ENCODE data around the gene SHROOM4. TPM values are rescaled to one million over a fixed set of nuclear protein-coding genes. Genes with fewer than 3 reads are reported as not detected.

SHROOM4 gene
- total RNA-seq, 2 experiments from 2014 or later, result not detected

GRCh38 chrX:50858548-50858947 lies 44.6 kb upstream of the SHROOM4 start:
- Histone ChIP-seq H3K9me3 (ENCODE audit: low read length) (no peaks in the 10 kb centered on the region), H3K36me3 (ENCODE audit: insufficient read depth, low read length) (no peaks in the 10 kb centered on the region), H3K4me2 (ENCODE audit: low read length) (no peak overlapping the region), H3K4me1 (ENCODE audit: insufficient read depth, low read length, poor library complexity, severe bottlenecking) (no peaks in the 10 kb centered on the region), H2AFZ (ENCODE audit: low read length) (no peak overlapping the region), H3K27ac (ENCODE audit: low read depth, low read length, poor library complexity, severe bottlenecking) (no peak overlapping the region), H3K9me2 (ENCODE audit: insufficient read depth, low read length) (no peaks in the 10 kb centered on the region), H3K4me3 (ENCODE audit: low read depth, low read length, poor library complexity, severe bottlenecking) (no peak overlapping the region), H3K79me2 (ENCODE audit: insufficient read depth, low read depth, low read length) (no peaks in the 10 kb centered on the region), H4K20me1 (ENCODE audit: insufficient read depth, low read length) (no peaks in the 10 kb centered on the region)
- TF ChIP-seq CTCF (conservative IDR thresholded peaks at IDR 0.05; ENCODE audit: low read length) (no peak), EZH2phosphoT487 (IDR thresholded peaks at IDR 0.05; ENCODE audit: borderline replicate concordance, low read depth, low read length) (no peak)
- no TSS peak for BruUV-seq (replicated peaks)
- DNase-seq (ENCODE audit: low spot score), result no peak
- intact Hi-C loops (cut with micrococcal nuclease; ENCODE audit: unreplicated experiment), result no loop called here
- ChIA-PET CTCF (ENCODE audit: unreplicated experiment) (no interaction called here), POLR2A (no interaction called here)

GRCh38 chrX:50853399-50853798 lies 39.4 kb upstream of the SHROOM4 start:
- POLR2A ChIA-PET, result interaction anchor here (0.5 kb wide), 1 partner anchor 1207 kb away, joined by 3 read pairs; no protein-coding TSS in a partner anchor
- TF ChIP-seq EZH2phosphoT487 (IDR thresholded peaks at IDR 0.05; ENCODE audit: borderline replicate concordance, low read depth, low read length) (no peak), CTCF (conservative IDR thresholded peaks at IDR 0.05; ENCODE audit: low read length) (no peak)

GRCh38 chrX:50852524-50852923 lies 38.5 kb upstream of the SHROOM4 start:
- BruUV-seq (replicated peaks), result no TSS peak
- Histone ChIP-seq H3K27ac (ENCODE audit: low read depth, low read length, poor library complexity, severe bottlenecking) (no peak overlapping the region), H4K20me1 (ENCODE audit: insufficient read depth, low read length) (no peaks in the 10 kb centered on the region), H3K4me3 (ENCODE audit: low read depth, low read length, poor library complexity, severe bottlenecking) (no peak overlapping the region), H3K36me3 (ENCODE audit: insufficient read depth, low read length) (no peaks in the 10 kb centered on the region), H3K4me1 (ENCODE audit: insufficient read depth, low read length, poor library complexity, severe bottlenecking) (no peaks in the 10 kb centered on the region), H2AFZ (ENCODE audit: low read length) (no peak overlapping the region), H3K9me3 (ENCODE audit: low read length) (no peaks in the 10 kb centered on the region), H3K4me2 (ENCODE audit: low read length) (no peak overlapping the region), H3K79me2 (ENCODE audit: insufficient read depth, low read depth, low read length) (no peaks in the 10 kb centered on the region), H3K9me2 (ENCODE audit: insufficient read depth, low read length) (no peaks in the 10 kb centered on the region)
- intact Hi-C loops (cut with micrococcal nuclease; ENCODE audit: unreplicated experiment), result no loop called here
- TF ChIP-seq CTCF (conservative IDR thresholded peaks at IDR 0.05; ENCODE audit: low read length) (no peak), EZH2phosphoT487 (IDR thresholded peaks at IDR 0.05; ENCODE audit: borderline replicate concordance, low read depth, low read length) (no peak)
- ChIA-PET POLR2A (no interaction called here), CTCF (ENCODE audit: unreplicated experiment) (no interaction called here)
- DNase-seq (ENCODE audit: low spot score), result no peak

More at GRCh38 chrX:50853399-50853798, 39.4 kb upstream of the SHROOM4 start:
- H3K27ac ChIP-seq (ENCODE audit: low read depth, low read length, poor library complexity, severe bottlenecking), result no peak overlapping the region
- H3K36me3 ChIP-seq (ENCODE audit: insufficient read depth, low read length), result no peaks in the 10 kb centered on the region
- CTCF ChIA-PET (ENCODE audit: unreplicated experiment), result no interaction called here
- H3K9me2 ChIP-seq (ENCODE audit: insufficient read depth, low read length), result no peaks in the 10 kb centered on the region
- no peaks in the 10 kb centered on the region for H4K20me1 ChIP-seq (ENCODE audit: insufficient read depth, low read length)
- H2AFZ ChIP-seq (ENCODE audit: low read length), result no peak overlapping the region
- intact Hi-C loops (cut with micrococcal nuclease; ENCODE audit: unreplicated experiment), result no loop called here
- no peak overlapping the region for H3K4me3 ChIP-seq (ENCODE audit: low read depth, low read length, poor library complexity, severe bottlenecking)
- no peaks in the 10 kb centered on the region for H3K4me1 ChIP-seq (ENCODE audit: insufficient read depth, low read length, poor library complexity, severe bottlenecking)
- no peak for DNase-seq (ENCODE audit: low spot score)
- no TSS peak for BruUV-seq (replicated peaks)
- H3K79me2 ChIP-seq (ENCODE audit: insufficient read depth, low read depth, low read length), result no peaks in the 10 kb centered on the region
- no peaks in the 10 kb centered on the region for H3K9me3 ChIP-seq (ENCODE audit: low read length)
- no peak overlapping the region for H3K4me2 ChIP-seq (ENCODE audit: low read length)
